Hematopoietic multipotent progenitor cell treated with erythropoietin and hydrocortisone succinate and interleukin-3 and kit ligand, for 4 days (in vitro differentiated cells): ENCODE data around the gene ZNF385A.
A peak's percentile ranks its signal among the peaks of the same experiment; 100 is the strongest.

ENCODE experiments used
- DNase-seq: peaks from one replicate; pipeline ENCODE4 v3.0.0-alpha.2; 2015

The ZNF385A gene

GRCh38 chr12:54415221-54415929, 30.8 kb upstream of the ZNF385A start:
- DNase-seq, result peak; percentile 52

DNA sequence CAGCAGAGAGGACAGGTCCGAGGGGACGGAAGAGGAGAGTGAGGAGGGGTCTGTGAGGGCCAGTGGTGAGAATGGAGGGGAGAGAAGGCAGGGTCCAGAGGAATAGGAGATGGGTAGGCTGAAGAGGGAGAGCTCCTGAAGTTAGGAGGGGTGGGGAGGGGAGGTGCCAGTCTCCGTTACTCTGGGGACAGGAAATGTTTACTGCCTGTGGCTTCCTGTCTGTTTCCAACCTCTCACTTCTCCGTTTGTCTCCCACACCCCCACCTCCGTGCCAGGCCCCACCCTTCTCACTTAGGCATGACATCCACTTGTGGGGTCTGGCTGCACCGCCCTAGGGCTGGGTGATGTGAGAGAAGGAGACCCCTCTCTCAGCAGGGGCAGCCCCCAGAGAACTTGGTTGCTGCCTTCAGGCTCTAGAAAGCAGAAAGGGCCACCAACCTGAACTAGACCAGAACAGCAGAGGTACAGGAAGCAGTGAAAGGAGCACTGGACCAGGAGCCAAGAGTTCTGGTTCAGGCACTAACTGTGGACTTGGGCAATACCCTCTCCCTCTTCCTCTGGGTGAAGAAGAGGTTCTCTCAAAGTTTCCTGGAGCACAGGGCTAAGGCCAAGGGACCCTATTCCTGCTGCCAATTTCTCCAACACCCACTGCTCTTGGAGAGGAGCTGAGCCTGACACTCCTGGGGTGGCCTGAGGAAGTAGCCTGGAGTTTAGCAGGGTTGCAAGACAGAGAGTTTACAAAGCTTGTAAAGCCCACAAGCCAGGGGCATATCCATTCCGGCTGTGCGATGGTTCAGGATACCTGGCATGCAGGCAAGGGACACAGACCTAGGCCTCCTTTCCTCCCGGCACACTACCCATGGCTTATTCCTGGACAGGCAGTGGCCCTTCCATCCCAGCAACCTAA, 29.0 kb upstream of the ZNF385A start:
- peak; percentile 94 for DNase-seq

DNA sequence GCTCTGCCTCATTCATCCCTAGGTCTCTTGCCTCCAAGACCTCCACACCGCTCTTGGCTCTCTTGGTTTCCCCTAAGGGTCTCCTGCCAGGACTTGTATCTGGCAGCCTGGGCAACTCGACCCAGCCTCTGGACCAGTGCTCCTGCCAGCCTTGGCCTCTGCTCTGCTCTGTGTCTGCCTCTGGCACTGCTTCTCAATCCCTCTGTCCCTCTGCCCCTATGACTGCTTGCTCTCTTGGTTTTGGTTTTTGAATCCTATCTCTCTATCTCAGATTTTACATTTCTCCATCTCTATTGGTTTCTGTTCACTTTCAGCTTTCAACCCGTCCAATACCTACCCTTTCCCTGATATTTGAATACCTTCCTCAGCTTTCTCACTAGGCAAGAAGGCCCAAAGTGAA, 28.3 kb upstream of the ZNF385A start:
- peak; percentile 45 for DNase-seq

DNA sequence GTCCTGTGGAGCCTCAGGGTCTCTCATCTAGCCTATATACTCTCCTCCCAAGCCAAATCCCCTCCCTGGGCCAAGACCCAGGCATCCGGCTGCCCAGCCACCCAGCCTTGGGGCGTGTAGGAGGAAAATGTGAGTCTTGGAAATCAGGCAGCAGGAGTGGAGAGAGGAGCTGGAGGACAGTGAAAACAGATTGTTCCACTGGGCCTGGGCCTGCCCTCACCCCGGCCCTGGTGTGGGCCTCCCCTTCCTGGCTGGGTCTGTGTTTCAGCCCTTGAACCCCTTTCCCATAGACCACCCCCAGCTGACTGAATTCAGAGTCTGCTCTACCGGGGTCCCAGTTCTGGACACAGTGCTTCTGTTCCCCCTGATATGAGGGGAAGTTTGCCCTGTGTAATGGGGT, 27.8 kb upstream of the ZNF385A start:
- no peak for DNase-seq

GRCh38 chr12:54411391-54412241, 27.1 kb upstream of the ZNF385A start:
- DNase-seq, result peak; percentile 73

- DNase-seq, result no peak
Observed at GRCh38 chr12:54409267-54409666, 24.7 kb upstream of the ZNF385A start.

DNA sequence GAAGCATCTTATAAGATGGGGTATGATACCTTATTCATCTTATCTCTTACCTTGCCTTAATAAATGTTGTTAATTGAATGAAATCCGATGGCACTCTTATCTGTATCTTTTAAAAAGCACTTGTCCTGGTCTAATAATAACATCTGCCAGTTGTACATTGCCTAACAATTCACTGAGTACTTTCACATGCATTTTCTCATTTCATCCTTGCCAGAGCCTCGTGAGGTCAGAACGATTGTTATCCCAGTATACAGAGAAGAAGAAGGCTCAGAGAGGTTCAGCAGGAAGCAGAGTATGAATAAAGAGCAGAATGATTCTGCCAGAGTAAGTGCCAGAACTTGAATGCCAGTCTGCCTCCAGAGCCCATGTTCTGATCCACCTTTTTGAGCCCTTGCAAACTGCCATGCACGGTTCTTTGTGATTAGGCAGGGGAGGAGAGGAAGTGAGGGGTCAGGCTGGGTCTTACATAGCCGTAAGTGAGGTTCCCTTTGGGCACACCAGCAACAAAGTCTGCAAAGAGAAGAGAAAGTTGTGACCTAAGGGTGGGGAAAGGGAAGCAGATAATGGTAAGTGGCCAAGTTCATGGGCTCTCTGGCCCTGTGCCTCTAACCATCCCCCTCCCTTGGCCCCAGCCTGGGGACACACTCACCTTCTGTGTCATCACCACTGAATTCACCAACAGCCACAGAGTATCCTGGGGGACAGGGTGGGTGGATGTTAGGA, 22.8 kb upstream of the ZNF385A start:
- DNase-seq, result peak; percentile 47

- DNase-seq, result no peak
Observed at GRCh38 chr12:54405573-54405972, 21.0 kb upstream of the ZNF385A start.

- DNase-seq, result no peak
Observed at GRCh38 chr12:54405106-54405505, 20.6 kb upstream of the ZNF385A start.

DNA sequence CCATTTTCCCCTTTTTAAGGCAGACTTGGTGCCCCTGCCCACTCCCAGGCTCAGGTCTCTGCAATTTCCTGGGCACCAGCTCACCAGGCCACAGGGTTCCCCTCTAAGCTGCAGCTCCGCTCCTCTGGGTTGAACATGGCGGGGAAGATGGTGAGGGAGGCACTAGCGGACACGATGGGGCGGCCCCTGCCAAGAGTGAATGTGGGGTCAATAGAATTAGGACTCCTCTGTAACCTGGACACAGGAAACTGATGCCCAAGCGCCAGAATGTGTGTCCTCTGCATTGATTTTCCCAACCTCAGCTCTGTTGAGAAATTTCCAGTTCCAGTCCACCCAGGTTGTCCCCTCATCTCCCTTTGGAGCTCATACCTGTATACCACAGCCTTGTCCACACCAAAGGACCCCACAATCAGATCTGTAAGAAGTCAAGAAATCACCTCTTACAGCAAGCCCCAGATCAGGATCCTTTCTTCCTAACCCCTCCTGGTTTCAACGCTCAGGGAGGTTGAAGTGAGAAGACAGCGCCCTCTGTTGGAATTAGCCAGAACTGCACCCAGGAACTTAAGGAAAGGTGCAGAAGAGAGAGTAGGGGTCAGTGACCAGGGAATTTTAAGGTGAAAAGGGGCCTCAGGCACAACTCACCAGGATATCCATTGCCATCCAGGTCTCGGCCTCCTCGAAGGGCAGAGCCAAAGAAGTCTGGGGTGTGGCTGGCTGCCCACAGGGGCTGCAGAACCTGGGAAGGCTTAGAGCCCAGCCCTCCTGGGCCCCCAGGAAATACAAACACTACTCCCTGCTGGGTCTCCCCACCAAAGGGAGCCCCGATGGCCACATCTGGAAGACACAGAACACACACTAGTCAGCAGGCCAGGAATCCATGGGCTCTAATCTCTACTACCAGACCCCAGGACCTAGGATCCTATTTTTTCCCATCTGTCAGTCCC, 19.8 kb upstream of the ZNF385A start:
- DNase-seq, result peak; percentile 84

- DNase-seq, result no peak
Observed at GRCh38 chr12:54401119-54401518, 16.6 kb upstream of the ZNF385A start.

- DNase-seq, result peak; percentile 92
Observed at GRCh38 chr12:54398995-54399793, 14.7 kb upstream of the ZNF385A start.

DNA sequence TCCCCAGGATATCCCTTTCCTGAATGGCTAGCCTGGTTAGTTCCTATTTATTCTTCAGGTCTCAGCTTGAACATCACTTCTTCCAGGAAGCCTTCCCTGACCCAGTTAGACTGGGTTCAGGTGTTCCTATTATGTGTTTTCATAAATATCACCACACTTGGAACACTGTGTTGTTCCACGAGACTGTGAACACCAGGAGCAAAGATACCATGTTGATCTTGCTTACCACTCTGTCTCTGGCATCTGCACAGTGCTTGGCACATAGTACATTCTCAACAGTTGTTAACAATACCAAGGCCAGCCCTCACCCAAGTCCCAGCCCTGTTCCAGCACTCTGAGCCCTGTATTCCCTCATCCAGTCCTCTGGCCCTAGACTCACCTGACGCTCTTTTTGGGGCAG, 13.7 kb upstream of the ZNF385A start:
- no peak for DNase-seq

DNA sequence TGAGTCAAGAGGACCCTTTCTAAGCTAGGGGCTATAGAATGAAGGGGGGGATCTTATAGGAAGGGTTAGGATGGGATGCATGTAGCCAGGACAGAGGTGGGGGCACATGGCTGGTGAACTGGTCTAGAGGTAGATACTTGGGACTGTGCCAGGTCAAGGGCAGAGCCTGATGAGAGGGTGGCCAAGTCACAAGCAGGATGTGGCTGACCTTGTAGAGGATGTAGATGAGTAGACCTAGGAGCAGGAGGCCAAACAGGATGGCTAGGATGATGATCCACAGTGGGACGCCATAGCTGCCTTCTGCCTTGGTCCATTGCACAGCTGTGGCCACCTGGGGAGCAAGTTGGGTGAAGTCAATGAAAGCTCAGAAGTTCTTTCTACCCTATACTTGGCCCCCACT, 12.6 kb upstream of the ZNF385A start:
- DNase-seq, result no peak

DNA sequence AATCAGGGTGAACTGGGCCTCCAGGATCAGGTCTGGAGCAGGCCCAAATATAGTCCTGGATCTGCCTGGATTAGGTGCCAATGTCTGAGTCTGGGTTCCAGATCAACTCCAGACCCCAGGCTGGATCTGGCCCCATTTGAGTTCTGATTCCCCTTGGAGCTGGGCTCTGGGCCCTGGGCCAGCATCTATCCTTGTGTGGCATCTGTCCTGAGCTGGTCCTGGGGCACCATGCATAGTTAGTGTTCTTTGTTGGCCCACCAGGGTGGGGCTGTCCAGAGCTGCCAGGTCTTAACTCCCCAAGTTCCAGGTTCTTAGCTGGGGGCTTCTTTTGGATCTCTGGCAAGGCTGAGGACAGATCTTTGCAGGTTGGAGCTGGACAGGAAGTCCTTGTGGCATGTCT, 11.0 kb upstream of the ZNF385A start:
- no peak for DNase-seq

DNA sequence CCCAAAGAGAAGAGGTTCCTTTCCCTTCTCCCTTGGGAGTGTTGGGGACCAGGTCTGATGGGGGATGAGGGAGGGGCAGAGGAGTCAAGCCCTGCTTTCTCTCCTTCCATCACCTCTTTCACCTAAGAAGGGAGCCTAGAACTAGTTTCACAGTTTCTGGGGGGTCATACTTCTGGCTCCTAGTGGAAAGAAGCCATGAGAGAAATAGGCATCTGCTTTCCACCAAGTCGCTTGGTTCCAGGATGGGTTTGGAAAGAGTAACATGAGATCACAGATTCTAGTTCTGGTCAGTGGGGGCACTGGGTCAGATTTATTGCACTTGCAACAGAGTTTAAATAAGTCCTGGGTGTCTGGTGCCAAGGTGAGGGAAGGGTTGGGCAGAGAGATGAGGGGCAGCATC, 10.5 kb upstream of the ZNF385A start:
- DNase-seq, result no peak

GRCh38 chr12:54394281-54394719, 9.8 kb upstream of the ZNF385A start:
- peak; percentile 84 for DNase-seq

DNA sequence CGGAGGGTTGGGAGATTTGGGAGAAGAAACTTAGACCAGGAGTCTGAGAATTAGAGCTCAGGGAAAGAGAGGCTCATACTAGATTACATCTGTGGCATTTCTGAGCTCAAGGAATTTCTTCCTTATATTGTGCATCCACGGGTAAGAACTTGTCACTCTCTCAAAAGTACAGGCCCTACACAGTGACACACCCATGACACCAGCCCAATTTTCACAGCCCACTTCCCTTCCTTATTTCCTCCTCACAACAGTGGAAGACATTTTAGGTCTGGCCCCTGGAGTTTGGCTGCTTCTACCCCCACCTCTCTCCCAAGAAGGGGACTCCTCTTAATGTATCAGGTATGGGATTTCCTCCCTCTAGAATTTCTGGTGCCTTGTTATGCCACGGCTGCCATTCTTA, 9.2 kb upstream of the ZNF385A start:
- DNase-seq, result no peak

DNA sequence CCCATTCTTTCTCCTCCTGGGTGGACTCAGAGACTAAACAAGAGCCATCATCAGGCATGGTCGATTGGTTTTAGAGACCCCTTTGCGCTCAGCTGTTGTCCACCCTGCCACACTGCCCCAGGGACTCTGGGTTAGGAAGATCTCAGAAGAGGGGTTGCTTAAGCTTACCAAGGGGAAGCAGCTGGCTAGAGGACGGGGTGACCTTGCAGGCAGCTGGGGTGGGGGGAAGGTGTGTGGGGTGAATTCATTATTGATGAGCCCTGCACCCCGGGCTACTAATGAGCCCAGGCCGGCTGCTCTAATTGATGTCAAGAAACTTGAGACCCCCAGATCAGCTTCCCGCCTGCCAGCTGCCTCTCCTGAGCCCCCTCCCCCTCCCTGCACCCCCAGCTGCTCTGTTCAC, 8.7 kb upstream of the ZNF385A start:
- DNase-seq, result no peak

GRCh38 chr12:54392485-54393206, 8.1 kb upstream of the ZNF385A start:
- no peak for DNase-seq
